Esophagus squamous epithelium (tissue), 4 donors: ENCODE results near the gene UBE3C.

ENCODE experiments used
- POLR2A ChIP-seq, 4 donors: fragments of 450-650 bp; IDR thresholded peaks; one replicate each; pipeline ENCODE4 v1.6.1; 2017; ENCODE audit warnings: antibody characterized with exemption in 4 of 4, mild to moderate bottlenecking in 4 of 4, moderate library complexity in 3 of 4
- TF ChIP-seq, protein P1 (sequence below), 6 experiments: fragments of 450-650 bp in 4 of 6; fragments of 200-600 bp in 2 of 6; sonication (generic) in 2 of 6; IDR thresholded peaks; one replicate each; pipeline ENCODE4 v1.5.1; 2016 to 2019; ENCODE audit warnings: antibody characterized with exemption in 6 of 6, mild to moderate bottlenecking in 4 of 6, moderate library complexity in 4 of 6

DNA sequence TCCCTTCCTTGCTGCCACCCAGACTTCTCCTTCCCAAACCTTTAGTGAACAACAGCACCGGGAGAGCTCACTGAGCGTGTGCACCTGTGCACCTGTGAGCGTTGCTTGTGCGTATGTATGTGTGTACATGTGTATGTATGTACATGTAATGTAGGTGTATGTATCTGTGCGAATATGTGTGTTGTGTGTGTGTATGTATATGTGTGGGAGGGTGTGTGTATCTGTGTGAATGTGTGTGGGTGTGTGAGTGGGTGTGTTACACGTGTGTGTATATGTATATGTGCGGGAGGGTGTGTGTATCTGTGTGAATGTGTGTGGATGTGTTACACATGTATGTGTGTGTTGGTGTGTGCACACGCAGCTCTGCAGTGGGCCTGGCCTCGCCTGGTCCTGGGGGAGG, 153.5 kb downstream of the UBE3C start:
- TF ChIP-seq, protein P1, sequence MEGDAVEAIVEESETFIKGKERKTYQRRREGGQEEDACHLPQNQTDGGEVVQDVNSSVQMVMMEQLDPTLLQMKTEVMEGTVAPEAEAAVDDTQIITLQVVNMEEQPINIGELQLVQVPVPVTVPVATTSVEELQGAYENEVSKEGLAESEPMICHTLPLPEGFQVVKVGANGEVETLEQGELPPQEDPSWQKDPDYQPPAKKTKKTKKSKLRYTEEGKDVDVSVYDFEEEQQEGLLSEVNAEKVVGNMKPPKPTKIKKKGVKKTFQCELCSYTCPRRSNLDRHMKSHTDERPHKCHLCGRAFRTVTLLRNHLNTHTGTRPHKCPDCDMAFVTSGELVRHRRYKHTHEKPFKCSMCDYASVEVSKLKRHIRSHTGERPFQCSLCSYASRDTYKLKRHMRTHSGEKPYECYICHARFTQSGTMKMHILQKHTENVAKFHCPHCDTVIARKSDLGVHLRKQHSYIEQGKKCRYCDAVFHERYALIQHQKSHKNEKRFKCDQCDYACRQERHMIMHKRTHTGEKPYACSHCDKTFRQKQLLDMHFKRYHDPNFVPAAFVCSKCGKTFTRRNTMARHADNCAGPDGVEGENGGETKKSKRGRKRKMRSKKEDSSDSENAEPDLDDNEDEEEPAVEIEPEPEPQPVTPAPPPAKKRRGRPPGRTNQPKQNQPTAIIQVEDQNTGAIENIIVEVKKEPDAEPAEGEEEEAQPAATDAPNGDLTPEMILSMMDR (IDR thresholded peaks at IDR 0.05): no peak
- TF ChIP-seq POLR2A (IDR thresholded peaks at IDR 0.05): no peak
